Measurements from ENCODE around the gene NPIPA2. TPM values are rescaled to one million over a fixed set of nuclear protein-coding genes. Genes with fewer than 3 reads are reported as not detected.
"Not testable (repeated sequence)": the region's sequence is repeated elsewhere in the genome, so short reads cannot be mapped to it uniquely, and the experiment has no call there.

NPIPA2 gene
- 3.4 TPM for total RNA-seq
- long read RNA-seq: 0 reads

- peak; percentile 100 for ATAC-seq
- intact Hi-C loops (cut with micrococcal nuclease); DNase-seq: not testable (repeated sequence)
These were observed at the start of gene NPIPA2 for GRCh38 chr16:14742273-14743128. NPIPA2 (plus strand) TSS chr16:14742533; CDS start chr16:14748066, 5,533 bp downstream.

- intact Hi-C loops (cut with micrococcal nuclease); DNase-seq; ATAC-seq: not testable (repeated sequence)
These were observed 48.2 kb upstream of the NPIPA2 start, which contains the start of gene PLA2G10 for GRCh38 chr16:14694129-14694528. PLA2G10 (minus strand) TSS chr16:14694308; CDS start chr16:14694229, 79 bp downstream.

GRCh38 chr16:14701859-14702258 is 40.5 kb upstream of the NPIPA2 start:
- ATAC-seq; DNase-seq; intact Hi-C loops (cut with micrococcal nuclease): not testable (repeated sequence)

- DNase-seq; intact Hi-C loops (cut with micrococcal nuclease); ATAC-seq: not testable (repeated sequence)
These were observed 39.7 kb upstream of the NPIPA2 start for GRCh38 chr16:14702672-14703071.

- peak; percentile 100 for ATAC-seq
- intact Hi-C loops (cut with micrococcal nuclease); DNase-seq: not testable (repeated sequence)
These were observed 38.9 kb upstream of the NPIPA2 start, which contains the start of gene NPIPA3 for GRCh38 chr16:14703156-14704011. NPIPA3 (plus strand) TSS chr16:14703411; CDS start chr16:14708944, 5,533 bp downstream.

GRCh38 chr16:14733233-14733632 is 9.1 kb upstream of the NPIPA2 start:
- DNase-seq; ATAC-seq; intact Hi-C loops (cut with micrococcal nuclease): not testable (repeated sequence)

- intact Hi-C loops (cut with micrococcal nuclease); ATAC-seq; DNase-seq: not testable (repeated sequence)
These were observed 1.4 kb upstream of the NPIPA2 start for GRCh38 chr16:14740832-14741385.

- ATAC-seq; intact Hi-C loops (cut with micrococcal nuclease); DNase-seq: not testable (repeated sequence)
These were observed 539 bp upstream of the NPIPA2 start for GRCh38 chr16:14741794-14742193.

- DNase-seq; intact Hi-C loops (cut with micrococcal nuclease); ATAC-seq: not testable (repeated sequence)
These were observed 31.3 kb downstream of the NPIPA2 start for GRCh38 chr16:14773654-14774053.

- DNase-seq; intact Hi-C loops (cut with micrococcal nuclease); ATAC-seq: not testable (repeated sequence)
These were observed 33.3 kb downstream of the NPIPA2 start for GRCh38 chr16:14775624-14776023.

- DNase-seq; intact Hi-C loops (cut with micrococcal nuclease); ATAC-seq: not testable (repeated sequence)
These were observed 34.4 kb downstream of the NPIPA2 start for GRCh38 chr16:14776763-14777162.

- ATAC-seq; intact Hi-C loops (cut with micrococcal nuclease); DNase-seq: not testable (repeated sequence)
These were observed 37.1 kb downstream of the NPIPA2 start for GRCh38 chr16:14779368-14779877.

- intact Hi-C loops (cut with micrococcal nuclease); ATAC-seq; DNase-seq: not testable (repeated sequence)
These were observed 43.8 kb downstream of the NPIPA2 start for GRCh38 chr16:14786180-14786579.

- intact Hi-C loops (cut with micrococcal nuclease); DNase-seq: not testable (repeated sequence)
- ATAC-seq: peak; percentile 23
These were observed 47.2 kb downstream of the NPIPA2 start for GRCh38 chr16:14789577-14789976.

- ATAC-seq; DNase-seq; intact Hi-C loops (cut with micrococcal nuclease): not testable (repeated sequence)
These were observed 48.1 kb downstream of the NPIPA2 start for GRCh38 chr16:14790320-14790956.

- peak; percentile 82 for ATAC-seq
- intact Hi-C loops (cut with micrococcal nuclease); DNase-seq: not testable (repeated sequence)
These were observed 50.6 kb downstream of the NPIPA2 start for GRCh38 chr16:14792914-14793313.

- intact Hi-C loops (cut with micrococcal nuclease); ATAC-seq; DNase-seq: not testable (repeated sequence)
These were observed 55.2 kb downstream of the NPIPA2 start for GRCh38 chr16:14797558-14797957.

- DNase-seq; ATAC-seq; intact Hi-C loops (cut with micrococcal nuclease): not testable (repeated sequence)
These were observed 61.2 kb downstream of the NPIPA2 start for GRCh38 chr16:14803577-14803976.
